Breast epithelium (tissue), 3 donors: ENCODE data around the gene FAM78B.

Source experiments
- CTCF ChIP-seq, 3 donors: fragments of 450-650 bp; IDR thresholded peaks; one replicate each; pipeline ENCODE4 v1.5.1; 2016 to 2017; ENCODE audit warnings: antibody characterized with exemption in 3 of 3, mild to moderate bottlenecking in 3 of 3, moderate library complexity in 3 of 3
- POLR2A ChIP-seq: fragments of 450-650 bp; IDR thresholded peaks from one replicate; pipeline ENCODE4 v1.6.1; 2016; ENCODE audit warnings: antibody characterized with exemption, mild to moderate bottlenecking, moderate library complexity
- POLR2AphosphoS5 ChIP-seq, 3 donors: sonication (generic); formaldehyde crosslinking; IDR thresholded peaks; one replicate each; pipeline ENCODE4 v1.6.1; 2017; ENCODE audit warnings: antibody characterized with exemption in 3 of 3

GRCh38 chr1:166136222-166136621 is 30.6 kb downstream of the FAM78B start:
- TF ChIP-seq POLR2A (no peak), CTCF (IDR thresholded peaks at IDR 0.05) (no peak), POLR2AphosphoS5 (IDR thresholded peaks at IDR 0.05) (no peak)
